ENCODE data around the gene LCN6. TPM values are rescaled to one million over a fixed set of nuclear protein-coding genes. Genes with fewer than 3 reads are reported as not detected.

Gene LCN6
- total and polyA plus RNA-seq, 7 donors: 1.2 to 19.1 (median 5.9) TPM

GRCh38 chr9:136779808-136780207 lies 31.5 kb upstream of the LCN6 start:
- Histone ChIP-seq H3K9me3 (no peaks in the 10 kb centered on the region), H3K36me3 (no peaks in the 10 kb centered on the region), H3K27me3 (no peaks in the 10 kb centered on the region), H3K4me3 (no peak overlapping the region), H3K4me1 (peaks cover 0 to 1% (median 0%) of the 10 kb centered on the region in 4 donors), H3K27ac (no peak overlapping the region)
- WGBS, 2 donors: 83 to 90% methylated on average over 5 of the region's 5 CpGs
- intact Hi-C loops (cut with DNase I): no loop called here
- TF ChIP-seq, protein P1, sequence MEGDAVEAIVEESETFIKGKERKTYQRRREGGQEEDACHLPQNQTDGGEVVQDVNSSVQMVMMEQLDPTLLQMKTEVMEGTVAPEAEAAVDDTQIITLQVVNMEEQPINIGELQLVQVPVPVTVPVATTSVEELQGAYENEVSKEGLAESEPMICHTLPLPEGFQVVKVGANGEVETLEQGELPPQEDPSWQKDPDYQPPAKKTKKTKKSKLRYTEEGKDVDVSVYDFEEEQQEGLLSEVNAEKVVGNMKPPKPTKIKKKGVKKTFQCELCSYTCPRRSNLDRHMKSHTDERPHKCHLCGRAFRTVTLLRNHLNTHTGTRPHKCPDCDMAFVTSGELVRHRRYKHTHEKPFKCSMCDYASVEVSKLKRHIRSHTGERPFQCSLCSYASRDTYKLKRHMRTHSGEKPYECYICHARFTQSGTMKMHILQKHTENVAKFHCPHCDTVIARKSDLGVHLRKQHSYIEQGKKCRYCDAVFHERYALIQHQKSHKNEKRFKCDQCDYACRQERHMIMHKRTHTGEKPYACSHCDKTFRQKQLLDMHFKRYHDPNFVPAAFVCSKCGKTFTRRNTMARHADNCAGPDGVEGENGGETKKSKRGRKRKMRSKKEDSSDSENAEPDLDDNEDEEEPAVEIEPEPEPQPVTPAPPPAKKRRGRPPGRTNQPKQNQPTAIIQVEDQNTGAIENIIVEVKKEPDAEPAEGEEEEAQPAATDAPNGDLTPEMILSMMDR (IDR thresholded peaks at IDR 0.05): no peak
- TF ChIP-seq POLR2A (IDR thresholded peaks at IDR 0.05) (no peak), EP300 (IDR thresholded peaks at IDR 0.05) (no peak), POLR2AphosphoS5 (IDR thresholded peaks at IDR 0.05) (no peak)
- DNase-seq: no peak

GRCh38 chr9:136777359-136777758 lies 29.0 kb upstream of the LCN6 start:
- Histone ChIP-seq H3K4me3 (no peak overlapping the region), H3K36me3 (no peaks in the 10 kb centered on the region), H3K27ac (no peak overlapping the region), H3K27me3 (no peaks in the 10 kb centered on the region), H3K4me1 (no peaks in the 10 kb centered on the region), H3K9me3 (peaks cover 0 to 4% (median 2%) of the 10 kb centered on the region in 4 donors)
- TF ChIP-seq, protein P1 (IDR thresholded peaks at IDR 0.05): no peak
- TF ChIP-seq EP300 (IDR thresholded peaks at IDR 0.05) (no peak), POLR2A (IDR thresholded peaks at IDR 0.05) (no peak), POLR2AphosphoS5 (IDR thresholded peaks at IDR 0.05) (no peak)
- DNase-seq: no peak
- WGBS, 2 donors: 16 to 66% methylated on average over 14 of the region's 14 CpGs
- intact Hi-C loops (cut with DNase I): no loop called here

DNA sequence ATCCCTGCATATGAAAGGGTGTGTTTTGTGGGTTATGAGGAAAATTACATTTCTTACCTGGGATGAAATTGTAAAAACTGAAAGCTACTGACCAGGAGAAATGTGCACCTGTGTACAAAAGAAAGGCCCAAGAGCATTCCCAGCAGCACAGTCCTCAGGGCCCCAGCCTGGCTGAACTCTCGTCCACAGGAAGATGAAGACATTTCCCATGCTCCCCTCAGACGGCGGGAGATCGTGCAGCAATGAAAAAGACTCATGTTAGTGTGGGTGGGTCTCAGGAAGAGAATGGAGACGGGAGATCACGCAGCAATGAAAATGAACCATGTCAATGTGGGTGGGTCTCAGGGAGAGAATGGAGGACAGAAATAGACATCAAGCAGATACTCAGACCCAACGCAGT lies 28.6 kb upstream of the LCN6 start:
- H3K36me3 ChIP-seq: no peaks in the 10 kb centered on the region
- peaks cover 0 to 4% (median 2%) of the 10 kb centered on the region in 4 donors for H3K9me3 ChIP-seq
- H3K27ac ChIP-seq: no peak overlapping the region
- no peaks in the 10 kb centered on the region for H3K4me1 ChIP-seq
- intact Hi-C loops (cut with DNase I): no loop called here
- H3K4me3 ChIP-seq: no peak overlapping the region
- WGBS, 2 donors: 48 to 59% methylated on average over 7 of the region's 7 CpGs
- TF ChIP-seq EP300 (IDR thresholded peaks at IDR 0.05) (no peak), POLR2A (IDR thresholded peaks at IDR 0.05) (no peak), POLR2AphosphoS5 (IDR thresholded peaks at IDR 0.05) (no peak)
- TF ChIP-seq, protein P1 (IDR thresholded peaks at IDR 0.05): no peak
- no peak for DNase-seq
- H3K27me3 ChIP-seq: no peaks in the 10 kb centered on the region

DNA sequence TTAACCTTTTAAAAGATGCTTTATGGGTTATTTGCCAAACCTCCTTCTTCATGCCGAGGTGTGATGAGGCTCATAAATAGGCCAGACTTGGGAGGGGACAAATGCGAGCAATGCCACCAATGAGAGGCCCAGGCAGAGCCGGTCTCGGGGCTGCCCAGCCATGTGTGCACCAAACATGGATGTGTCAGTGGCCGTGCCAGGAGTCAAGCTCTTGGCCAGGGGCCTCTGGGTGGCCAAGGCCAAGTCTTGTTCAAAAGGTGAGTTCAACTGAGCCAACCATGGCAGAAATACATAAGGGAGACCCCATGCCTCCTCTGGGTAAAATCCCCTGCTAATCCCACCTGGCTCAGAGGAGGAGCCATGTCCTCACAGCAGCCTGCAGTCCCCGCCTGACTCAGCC lies 26.9 kb upstream of the LCN6 start:
- no peak for DNase-seq
- H3K36me3 ChIP-seq: no peaks in the 10 kb centered on the region
- H3K27me3 ChIP-seq: no peaks in the 10 kb centered on the region
- TF ChIP-seq, protein P1 (IDR thresholded peaks at IDR 0.05): no peak
- no peak for TF ChIP-seq EP300 (IDR thresholded peaks at IDR 0.05)
- TF ChIP-seq POLR2AphosphoS5 (IDR thresholded peaks at IDR 0.05): no peak
- no peak for TF ChIP-seq POLR2A (IDR thresholded peaks at IDR 0.05)
- no peaks in the 10 kb centered on the region for H3K4me1 ChIP-seq
- WGBS, 2 donors: 76% methylated on average over 6 of the region's 6 CpGs
- H3K9me3 ChIP-seq: peaks cover 0 to 4% (median 2%) of the 10 kb centered on the region in 4 donors
- intact Hi-C loops (cut with DNase I): no loop called here
- H3K27ac ChIP-seq: no peak overlapping the region
- no peak overlapping the region for H3K4me3 ChIP-seq

- DNase-seq: no peak
Observed at GRCh38 chr9:136774416-136775045, 26.2 kb upstream of the LCN6 start.

More at GRCh38 chr9:136774416-136775045, 26.2 kb upstream of the LCN6 start:
- H3K4me1 ChIP-seq: no peaks in the 10 kb centered on the region
- H3K4me3 ChIP-seq: no peak overlapping the region
- no peaks in the 10 kb centered on the region for H3K36me3 ChIP-seq
- no peak overlapping the region for H3K27ac ChIP-seq
- 90% methylated on average over 12 of the region's 12 CpGs for WGBS, 2 donors
- peaks cover 0 to 4% (median 2%) of the 10 kb centered on the region in 4 donors for H3K9me3 ChIP-seq
- TF ChIP-seq, protein P1 (IDR thresholded peaks at IDR 0.05): no peak
- TF ChIP-seq POLR2A (IDR thresholded peaks at IDR 0.05): no peak
- no peak for TF ChIP-seq EP300 (IDR thresholded peaks at IDR 0.05)
- TF ChIP-seq POLR2AphosphoS5 (IDR thresholded peaks at IDR 0.05): no peak
- no peaks in the 10 kb centered on the region for H3K27me3 ChIP-seq
- intact Hi-C loops (cut with DNase I): no loop called here
